ENCODE data around the gene DKK2.

The DKK2 gene

GRCh38 chr4:107017443-107018343, 18.4 kb downstream of the DKK2 start:
- no peak for DNase-seq (ENCODE audit: low spot score)

DNA sequence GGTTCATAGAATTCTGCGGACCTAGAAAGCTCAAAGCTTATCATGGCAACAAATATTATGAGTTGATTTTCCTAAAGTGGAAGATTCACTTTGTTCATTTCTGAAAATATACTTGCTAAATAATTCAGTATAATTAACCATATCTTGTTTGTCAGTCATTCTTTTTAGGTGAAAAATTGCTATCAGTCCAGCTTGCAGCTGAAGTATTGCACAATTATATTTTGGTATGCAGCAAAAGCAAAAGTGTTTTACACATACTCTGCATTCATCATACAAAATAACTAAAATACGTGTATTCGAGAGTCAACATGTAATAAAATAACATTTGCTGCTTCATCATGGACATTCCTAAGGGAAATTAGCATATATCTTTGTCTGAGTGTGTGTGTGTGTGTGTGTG, 24.8 kb downstream of the DKK2 start:
- no peak for DNase-seq (ENCODE audit: low spot score)

DNA sequence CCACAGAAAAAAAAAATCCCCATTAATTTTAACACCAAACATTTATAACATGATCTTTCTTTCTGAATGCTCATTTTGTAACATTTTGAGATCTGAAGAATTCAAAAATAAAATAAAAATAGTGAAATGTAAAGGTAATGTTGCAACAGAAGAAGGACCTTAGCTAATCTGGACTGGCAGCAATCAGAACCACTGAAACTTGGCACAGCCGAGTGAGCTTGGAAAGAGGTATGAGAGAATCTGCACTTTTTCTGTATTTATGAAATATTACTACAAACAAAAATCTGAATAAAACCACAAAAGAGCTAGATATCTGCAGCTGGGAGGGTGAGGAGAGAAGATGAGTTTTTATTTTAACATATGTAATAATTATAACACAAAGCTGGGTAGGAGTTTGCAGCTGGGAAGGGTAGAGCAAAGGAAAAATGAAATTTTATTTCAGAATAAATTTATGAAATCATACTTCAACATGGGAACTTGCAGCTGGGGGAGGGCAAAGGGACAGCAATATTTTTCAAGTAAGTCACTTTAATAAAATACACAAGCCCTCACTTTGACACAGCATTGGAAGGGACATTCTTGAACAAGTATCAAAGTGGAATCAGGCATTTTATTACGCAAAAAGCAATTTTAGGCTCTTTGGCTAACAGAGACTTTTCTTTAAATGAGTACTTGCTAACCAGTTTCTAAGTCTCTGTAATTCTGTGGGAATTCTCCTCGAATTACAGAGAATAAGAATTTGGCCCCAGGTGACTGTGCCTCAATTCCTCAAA, 26.7 kb downstream of the DKK2 start:
- DNase-seq (ENCODE audit: low spot score): no peak

DNA sequence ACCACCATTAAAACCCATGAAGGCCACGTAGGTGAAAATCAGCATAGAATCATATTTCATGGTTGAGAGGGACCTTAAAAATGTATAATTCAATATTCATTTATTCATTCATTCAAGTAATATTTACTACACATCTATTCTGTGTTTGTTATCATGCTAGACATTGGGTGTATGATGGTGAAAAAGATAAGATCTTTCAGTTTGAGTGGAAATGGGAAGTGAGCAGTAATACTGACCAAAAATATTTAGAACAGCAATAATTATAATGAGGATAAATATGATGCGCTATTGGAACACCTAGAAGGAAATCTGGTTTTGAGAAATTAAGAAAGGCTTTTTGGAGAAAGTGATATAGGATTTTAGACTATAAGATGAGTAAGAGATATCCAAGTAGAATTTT, 28.0 kb downstream of the DKK2 start:
- no peak for DNase-seq (ENCODE audit: low spot score)

GRCh38 chr4:107006218-107006617, 29.9 kb downstream of the DKK2 start:
- no peak for DNase-seq (ENCODE audit: low spot score)

GRCh38 chr4:106996490-106996889, 39.6 kb downstream of the DKK2 start:
- DNase-seq (ENCODE audit: low spot score): no peak

- DNase-seq (ENCODE audit: low spot score): no peak
These were observed 42.3 kb downstream of the DKK2 start for GRCh38 chr4:106993827-106994226.

DNA sequence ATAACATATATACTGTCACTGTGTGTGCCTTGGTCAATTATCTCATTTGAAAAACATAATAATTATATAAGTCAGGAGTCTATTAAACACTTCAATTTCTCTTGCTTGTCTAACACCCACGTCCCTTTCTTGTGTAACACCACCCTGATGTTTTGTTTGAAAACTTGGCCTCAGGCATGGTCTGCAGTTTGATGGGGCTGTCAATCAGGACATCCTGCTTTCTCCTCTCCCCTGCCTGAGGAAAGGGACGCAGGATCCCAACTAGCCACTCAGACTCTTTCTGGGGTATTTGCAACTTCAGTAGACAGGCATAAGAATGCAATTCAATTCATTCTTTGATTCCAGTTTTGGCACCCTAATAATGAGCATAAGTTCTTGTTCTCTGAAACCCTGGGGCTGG, 48.8 kb downstream of the DKK2 start:
- DNase-seq (ENCODE audit: low spot score): no peak

DNA sequence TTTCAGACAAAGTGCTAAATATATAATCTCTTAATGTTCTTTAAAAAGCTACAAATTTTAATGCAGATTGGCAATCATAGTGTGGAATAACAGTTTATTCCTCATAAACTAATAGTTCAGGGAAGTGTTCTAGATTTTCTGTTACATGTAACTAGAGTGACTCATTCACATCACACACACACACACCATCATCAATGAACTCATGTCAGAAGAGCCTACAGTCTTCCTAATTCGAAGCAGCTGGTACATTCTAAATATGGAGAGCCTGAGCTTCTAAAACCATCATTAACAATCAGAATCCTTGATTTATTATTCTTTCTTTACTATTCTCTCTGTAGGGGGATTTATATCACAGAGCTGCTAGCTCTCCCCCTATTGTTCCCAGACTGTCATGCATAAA, 49.6 kb downstream of the DKK2 start:
- peak; percentile 50 for DNase-seq (ENCODE audit: low spot score)

- peak; percentile 8 for DNase-seq (ENCODE audit: low spot score)
These were observed 50.3 kb downstream of the DKK2 start for GRCh38 chr4:106985830-106986229.

GRCh38 chr4:106982711-106983211, 53.4 kb downstream of the DKK2 start:
- DNase-seq (ENCODE audit: low spot score): no peak

- DNase-seq (ENCODE audit: low spot score): no peak
These were observed 54.7 kb downstream of the DKK2 start for GRCh38 chr4:106981431-106981830.

DNA sequence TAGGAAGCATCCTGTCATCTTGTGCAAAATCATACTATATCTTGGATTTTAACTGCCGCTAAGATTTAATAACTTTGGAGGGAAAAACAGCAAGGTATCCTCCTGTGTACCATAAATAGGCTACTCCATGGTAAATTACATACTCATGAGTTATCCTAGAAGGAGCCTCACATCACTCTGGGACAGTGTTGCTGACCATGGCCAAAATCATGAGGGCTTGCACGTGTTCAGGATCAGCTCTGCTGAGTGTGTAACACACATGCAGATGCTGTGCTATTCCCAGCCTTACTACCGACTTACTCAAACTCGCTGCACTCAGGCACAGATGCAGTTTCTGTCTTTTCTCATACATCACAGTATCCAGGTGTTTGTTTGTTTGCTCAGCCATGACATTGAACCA, 56.6 kb downstream of the DKK2 start:
- no peak for DNase-seq (ENCODE audit: low spot score)

DNA sequence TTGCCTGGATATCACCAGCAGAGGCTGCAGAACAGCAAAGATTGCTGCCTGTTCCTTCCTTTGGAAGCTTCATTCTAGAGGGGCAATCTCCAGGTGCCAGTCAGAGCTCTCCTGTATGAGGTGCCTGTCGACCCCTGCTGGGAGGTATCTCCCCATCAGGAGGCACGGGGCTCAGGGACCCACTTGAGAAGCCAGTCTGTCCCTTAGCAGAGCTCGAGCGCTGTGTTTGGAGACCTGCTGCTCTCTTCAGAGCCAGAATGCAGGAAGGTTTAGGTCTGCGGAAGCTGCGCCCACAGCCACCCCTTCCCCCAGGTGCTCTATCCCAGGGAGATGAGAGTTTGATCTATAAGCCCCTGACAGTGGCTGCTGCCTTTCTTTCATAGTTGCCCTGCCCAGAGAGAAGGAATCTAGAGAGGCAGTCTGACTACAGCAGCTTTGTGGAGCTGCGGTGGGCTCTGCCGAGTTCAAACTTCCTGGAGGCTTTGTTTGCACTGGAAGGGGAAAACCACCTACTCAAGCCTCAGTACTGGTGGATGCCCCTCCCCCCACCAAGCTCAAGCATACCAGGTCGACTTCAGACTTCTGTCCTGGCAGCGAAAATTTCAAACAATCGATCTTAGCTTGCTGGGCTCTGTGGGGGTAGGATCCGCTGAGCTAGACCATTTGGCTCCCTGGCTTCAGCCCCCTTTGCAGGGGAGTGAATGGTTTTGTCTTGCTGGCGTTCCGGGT, 57.9 kb downstream of the DKK2 start:
- no peak for DNase-seq (ENCODE audit: low spot score)

GRCh38 chr4:106971636-106972035, 64.5 kb downstream of the DKK2 start:
- no peak for DNase-seq (ENCODE audit: low spot score)

DNA sequence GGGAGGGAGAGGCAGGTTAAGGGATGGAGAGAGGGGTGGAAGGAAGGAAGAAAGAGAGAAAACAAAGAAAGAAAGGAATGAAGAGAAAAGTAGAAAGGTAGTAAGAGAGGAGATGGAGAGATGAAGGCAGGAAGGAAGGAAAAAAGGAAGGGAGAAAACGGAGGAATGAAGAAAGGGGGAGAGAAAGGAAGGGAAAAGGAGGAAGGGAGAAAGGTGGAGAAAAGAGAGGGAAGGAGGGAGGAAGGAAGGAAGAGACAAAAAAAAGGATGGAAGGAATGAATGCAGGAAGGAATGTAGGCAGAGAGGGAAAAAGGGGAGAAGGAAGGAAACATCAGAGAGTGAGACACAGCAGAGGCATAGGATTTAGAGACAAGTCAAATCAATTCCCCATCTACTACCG, 68.2 kb downstream of the DKK2 start:
- DNase-seq (ENCODE audit: low spot score): no peak

GRCh38 chr4:106953036-106953705, 82.9 kb downstream of the DKK2 start:
- no peak for DNase-seq (ENCODE audit: low spot score)

DNA sequence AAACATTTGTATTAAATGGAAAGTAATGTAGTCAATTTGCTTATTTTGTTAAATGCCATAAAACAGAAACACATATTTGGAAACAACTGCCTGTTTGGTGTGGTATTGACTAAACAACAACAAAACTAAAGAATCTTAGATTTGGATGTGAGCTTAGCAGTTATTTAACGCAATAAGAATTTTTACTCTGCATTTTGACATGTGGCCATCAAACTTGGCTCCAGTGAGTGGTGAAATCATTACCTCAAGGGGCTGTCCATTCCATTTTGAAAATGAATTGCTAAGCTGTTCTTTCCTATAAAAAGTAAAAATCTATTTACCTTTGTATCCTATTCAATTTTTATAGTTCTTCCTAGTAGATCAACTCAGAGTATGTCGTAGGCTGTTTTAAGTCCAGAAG, 84.2 kb downstream of the DKK2 start:
- DNase-seq (ENCODE audit: low spot score): no peak

GRCh38 chr4:106941841-106942240, 94.3 kb downstream of the DKK2 start:
- DNase-seq (ENCODE audit: low spot score): no peak

- no peak for DNase-seq (ENCODE audit: low spot score)
These were observed 105.6 kb downstream of the DKK2 start for GRCh38 chr4:106930522-106930921.

DNA sequence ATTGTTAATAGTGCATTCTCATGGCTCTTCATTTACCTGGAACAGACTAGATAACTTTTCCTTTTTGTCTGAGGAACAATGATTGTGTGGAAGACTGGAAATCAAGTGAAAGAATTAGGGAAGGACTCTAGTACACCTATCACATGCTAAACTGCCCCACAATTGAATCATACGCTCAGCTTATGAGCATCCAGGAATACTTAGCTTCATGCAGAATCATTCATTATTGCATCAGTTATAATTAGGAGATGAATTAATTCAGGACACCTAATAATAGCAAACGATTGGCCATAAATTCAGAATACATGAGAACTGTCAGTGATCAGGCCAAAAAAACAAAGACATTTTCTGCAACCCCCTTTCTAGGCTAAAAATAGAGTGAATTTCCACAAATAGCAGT, 106.9 kb downstream of the DKK2 start:
- no peak for DNase-seq (ENCODE audit: low spot score)

- peak; percentile 41 for DNase-seq (ENCODE audit: low spot score)
These were observed 121.9 kb downstream of the DKK2 start for GRCh38 chr4:106914223-106914622.

Measured in AG08395 (cell line).